ENCODE measurements around the gene FLCN.

- TF ChIP-seq POGZ (CRISPR knock-in tag; IDR thresholded peaks at IDR 0.05) (no peak), SMAD1 (CRISPR knock-in tag; IDR thresholded peaks at IDR 0.05; ENCODE audit: borderline replicate concordance, low read depth) (no peak), ZBTB42 (CRISPR knock-in tag; IDR thresholded peaks at IDR 0.05) (no peak), BRCA1 (CRISPR knock-in tag; IDR thresholded peaks at IDR 0.05) (no peak), ZNF224 (CRISPR knock-in tag; IDR thresholded peaks at IDR 0.05) (no peak), ZNF558 (CRISPR knock-in tag; IDR thresholded peaks at IDR 0.05; ENCODE audit: borderline replicate concordance) (no peak), DPF2 (CRISPR knock-in tag; IDR thresholded peaks at IDR 0.05; ENCODE audit: borderline replicate concordance, low read depth) (no peak), POLR2A (IDR thresholded peaks at IDR 0.05; ENCODE audit: insufficient read depth in 1 of 2, low read depth in 2 of 2, low read length in 2 of 2) (no peak), ATF2 (CRISPR knock-in tag; IDR thresholded peaks at IDR 0.05) (no peak), MEF2D (CRISPR knock-in tag; IDR thresholded peaks at IDR 0.05) (no peak), ZNF703 (CRISPR knock-in tag; IDR thresholded peaks at IDR 0.05; ENCODE audit: borderline replicate concordance) (no peak)
Observed at GRCh38 chr17:17215575-17215974, 21.4 kb downstream of the FLCN start.
